HG02759 (cell line): ENCODE results near the gene HSD17B2.
"Not testable (repeated sequence)": the region's sequence is repeated elsewhere in the genome, so short reads cannot be mapped to it uniquely, and the experiment has no call there.

Experiments used
- ATAC-seq: cut with Tn5 transposase; IDR thresholded peaks from one replicate; pipeline ENCODE4 v1.9.1; 2021; ENCODE audit warnings: mild to moderate bottlenecking, moderate library complexity; ENCODE audit not compliant: unreplicated experiment

HSD17B2 gene, protein sequence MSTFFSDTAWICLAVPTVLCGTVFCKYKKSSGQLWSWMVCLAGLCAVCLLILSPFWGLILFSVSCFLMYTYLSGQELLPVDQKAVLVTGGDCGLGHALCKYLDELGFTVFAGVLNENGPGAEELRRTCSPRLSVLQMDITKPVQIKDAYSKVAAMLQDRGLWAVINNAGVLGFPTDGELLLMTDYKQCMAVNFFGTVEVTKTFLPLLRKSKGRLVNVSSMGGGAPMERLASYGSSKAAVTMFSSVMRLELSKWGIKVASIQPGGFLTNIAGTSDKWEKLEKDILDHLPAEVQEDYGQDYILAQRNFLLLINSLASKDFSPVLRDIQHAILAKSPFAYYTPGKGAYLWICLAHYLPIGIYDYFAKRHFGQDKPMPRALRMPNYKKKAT

DNA sequence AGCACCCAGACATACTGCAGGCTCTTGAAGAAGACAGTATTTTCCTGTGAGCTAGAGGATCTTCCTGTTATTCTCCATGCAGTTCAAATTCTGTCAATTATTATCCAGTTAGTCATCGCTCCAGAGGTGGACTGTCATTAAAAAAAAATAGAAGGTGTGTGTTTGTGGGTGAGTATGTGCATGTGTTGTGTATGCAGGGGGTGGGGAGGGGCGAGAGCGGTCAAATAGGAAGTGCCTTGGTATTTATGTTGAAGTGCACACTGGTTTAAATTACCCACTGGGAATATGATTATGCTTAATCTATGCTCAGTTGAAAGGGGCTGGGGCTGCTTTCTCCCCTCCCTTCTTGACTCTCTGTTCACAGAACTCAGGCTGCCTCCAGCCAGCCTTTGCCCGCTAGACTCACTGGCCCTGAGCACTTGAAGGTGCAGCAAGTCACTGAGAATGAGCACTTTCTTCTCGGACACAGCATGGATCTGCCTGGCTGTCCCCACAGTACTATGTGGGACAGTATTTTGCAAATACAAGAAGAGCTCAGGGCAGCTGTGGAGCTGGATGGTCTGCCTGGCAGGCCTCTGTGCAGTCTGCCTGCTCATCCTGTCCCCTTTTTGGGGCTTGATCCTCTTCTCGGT, at the start of gene HSD17B2:
HSD17B2 (plus strand) TSS at position 273 of the 632 bp plus-strand sequence; CDS start at position 445, 172 bp downstream.
- no peak for ATAC-seq

DNA sequence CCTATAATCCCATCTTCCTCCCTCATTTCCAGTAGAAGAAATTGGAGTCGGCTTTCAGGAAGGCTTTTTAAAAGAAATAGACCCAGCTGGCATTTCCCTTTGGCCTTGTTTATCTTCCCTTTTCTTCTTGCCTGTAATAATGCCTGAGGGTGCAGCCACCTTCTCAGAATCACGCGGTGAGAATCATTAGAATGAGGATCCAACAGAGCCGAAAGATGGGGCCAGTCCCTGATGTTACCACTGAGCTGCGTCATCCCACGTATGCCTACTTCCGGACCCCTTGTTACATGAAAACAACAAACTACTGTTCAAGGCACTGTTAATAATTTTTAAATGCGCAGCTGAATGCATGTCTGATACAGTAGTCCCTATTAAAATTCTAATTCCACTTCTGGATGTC, 47.9 kb upstream of the HSD17B2 start:
- no peak for ATAC-seq

DNA sequence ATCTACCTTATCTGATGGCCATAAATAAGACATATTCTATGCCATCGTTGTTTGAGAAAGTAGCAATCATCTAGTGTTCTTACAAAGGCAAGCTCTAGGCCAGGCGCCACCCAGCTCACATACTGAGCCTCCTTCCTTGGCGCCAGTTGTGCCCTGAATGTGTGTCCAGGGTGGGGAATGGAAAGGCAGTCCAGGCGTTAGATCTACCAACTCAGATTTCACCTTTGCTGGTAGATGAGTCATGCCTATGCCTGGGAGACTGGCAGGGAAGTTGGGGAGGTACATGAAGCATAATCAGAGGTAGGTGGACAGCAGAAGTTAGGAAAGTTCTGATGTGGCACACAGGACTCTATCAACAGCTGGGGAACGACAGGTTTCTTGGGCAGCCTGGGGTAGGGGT, 47.3 kb upstream of the HSD17B2 start:
- no peak for ATAC-seq

DNA sequence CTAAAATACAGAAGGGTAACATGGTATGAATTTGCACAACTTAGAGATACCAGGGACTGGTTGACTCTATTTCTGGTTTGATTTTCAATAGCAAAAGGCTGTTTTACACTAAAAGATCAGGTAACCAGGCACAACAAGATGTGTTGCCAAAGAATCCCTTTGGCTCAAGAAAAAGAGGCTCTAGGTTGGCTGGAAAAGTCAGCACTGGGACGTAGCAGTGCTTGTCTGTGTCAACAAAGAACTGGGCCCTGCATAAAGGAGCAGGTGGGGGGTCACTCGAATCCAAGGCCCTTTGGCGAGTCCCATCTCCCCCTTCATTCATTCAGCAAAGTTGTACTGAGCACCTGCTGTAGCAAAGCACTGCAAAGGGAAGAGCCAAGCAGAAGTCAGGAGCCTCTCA, 42.2 kb upstream of the HSD17B2 start:
- ATAC-seq: no peak

DNA sequence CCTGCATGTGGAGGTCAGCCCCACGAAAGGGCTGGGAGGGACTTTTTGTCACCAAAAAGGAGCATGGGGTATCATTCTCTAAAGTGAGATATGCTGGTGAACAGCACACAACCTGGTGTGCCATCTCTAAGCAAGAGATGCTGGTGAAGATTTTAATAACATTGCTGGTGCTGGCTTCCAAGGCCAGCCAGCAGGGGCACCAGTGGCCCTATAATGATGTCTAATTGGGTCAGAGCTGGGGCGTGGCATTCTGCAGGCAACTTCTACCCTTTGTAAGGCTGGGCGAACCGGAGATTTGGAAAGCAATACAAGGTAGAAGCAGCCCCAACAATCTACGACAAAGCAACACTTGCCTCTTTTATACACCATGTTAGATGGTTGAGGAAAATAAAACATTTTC, 40.6 kb upstream of the HSD17B2 start:
- no peak for ATAC-seq

DNA sequence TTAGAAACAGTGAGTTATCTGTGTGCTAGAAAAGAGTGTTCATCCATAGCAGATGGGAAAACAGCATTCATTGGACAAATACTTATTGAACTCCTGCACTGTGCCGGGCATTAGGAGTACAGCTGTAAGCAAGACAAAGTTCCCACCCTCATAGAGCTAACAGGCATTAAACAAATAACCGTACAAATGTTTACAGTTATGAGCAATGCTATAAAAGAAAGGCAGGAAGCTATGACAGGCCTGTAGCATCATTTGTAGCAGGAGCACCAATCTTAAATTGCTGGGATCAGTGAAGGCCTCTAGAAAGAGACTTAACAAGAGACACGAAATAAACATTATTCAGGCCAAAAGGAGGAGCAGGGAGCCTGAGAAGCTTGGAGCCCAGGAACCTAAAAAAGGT, 39.4 kb upstream of the HSD17B2 start:
- no peak for ATAC-seq

DNA sequence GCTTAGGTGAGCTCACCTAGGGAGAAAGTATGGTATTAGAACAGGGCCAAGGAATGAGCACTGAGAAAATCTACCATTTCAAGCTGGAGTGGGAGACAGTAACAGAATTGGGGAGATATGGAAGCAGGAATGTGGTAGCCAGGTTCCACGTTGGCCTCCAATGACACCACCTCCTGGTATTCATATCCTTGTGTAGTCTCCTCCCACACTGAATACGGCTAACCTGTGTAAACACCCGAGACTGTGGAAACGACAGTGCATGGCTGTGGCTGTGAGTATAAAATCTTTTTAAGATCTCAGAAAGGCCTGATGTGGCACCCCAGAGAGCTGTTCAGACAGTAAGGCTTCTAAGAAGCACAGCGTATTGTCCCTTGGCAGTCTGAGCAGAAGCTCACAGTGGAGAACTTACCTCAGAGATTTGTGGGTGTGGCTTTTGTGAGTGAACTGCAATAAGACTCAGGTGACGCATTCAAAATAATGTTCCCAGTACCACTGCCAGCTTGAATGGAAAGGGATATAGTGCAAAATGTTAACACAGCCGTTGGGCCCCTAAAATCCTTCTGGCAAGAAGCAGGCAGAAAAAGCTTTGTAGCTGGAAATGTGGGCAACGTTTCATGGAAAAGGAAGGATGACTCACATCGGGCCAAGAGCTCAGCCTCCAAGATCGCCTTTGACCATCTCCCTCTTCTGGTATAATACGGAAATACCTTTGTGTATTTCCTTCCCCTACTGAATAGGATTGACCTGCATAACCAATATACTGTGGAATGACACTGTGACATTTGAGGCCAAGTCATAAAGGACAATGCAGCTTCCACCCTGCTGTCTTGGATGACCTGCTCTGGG, 38.2 kb upstream of the HSD17B2 start:
- ATAC-seq: no peak

DNA sequence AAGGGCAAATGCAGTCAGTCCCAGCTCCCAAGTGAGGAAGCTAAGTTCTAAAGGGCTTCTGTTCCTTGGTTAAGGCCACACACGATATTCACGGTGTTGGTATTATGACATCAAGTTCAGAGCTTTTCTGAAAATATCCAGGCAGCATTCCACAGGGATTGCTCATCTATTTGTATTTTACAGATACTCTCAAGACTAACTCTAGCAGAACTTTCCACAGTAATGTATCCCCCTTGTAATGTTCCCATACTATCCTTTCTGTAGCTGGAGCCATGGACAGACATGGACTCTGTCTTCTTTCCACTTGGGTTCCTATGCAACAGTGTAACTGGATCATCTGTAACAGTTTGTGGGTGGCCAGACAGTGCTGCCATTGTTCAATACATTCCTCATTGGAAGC, 37.3 kb upstream of the HSD17B2 start:
- no peak for ATAC-seq

DNA sequence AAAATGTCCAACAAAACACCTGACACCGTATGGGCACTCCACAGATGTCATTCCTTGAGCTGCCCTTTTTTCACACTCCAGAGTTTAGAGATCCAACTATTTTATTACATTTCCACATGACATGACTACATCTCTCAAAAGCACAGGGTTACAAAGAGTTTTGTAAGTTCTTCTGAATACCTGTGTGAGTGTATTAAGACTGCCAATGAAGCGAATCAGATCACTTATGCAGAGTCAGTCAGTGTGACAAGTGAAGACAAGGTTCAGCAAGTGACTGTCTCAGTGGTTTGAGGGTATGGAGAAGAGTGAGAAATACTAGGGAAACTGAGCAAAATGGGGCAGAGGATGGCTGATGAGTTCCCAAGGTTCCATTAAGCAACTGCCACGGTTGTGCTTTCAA, 32.2 kb upstream of the HSD17B2 start:
- no peak for ATAC-seq

DNA sequence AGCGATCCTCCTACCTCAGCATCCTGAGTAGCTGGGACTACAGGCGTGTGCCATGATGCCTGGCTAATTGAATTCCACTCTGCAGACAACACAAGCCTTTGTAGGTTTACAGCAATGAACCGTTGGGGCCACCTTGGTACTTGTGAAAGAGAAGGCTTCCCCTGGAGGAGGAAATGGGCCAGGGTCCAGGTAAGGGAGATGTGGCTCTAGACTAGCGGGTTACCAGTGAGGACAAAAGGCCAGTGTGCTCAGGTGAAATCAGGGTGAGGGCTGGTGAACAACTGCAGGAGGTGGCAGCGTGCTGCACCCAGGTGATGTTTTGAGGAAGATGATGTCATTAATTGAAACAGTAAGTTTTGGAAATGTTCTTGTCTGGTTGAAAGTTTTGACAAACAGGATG, 30.5 kb upstream of the HSD17B2 start:
- ATAC-seq: no peak

DNA sequence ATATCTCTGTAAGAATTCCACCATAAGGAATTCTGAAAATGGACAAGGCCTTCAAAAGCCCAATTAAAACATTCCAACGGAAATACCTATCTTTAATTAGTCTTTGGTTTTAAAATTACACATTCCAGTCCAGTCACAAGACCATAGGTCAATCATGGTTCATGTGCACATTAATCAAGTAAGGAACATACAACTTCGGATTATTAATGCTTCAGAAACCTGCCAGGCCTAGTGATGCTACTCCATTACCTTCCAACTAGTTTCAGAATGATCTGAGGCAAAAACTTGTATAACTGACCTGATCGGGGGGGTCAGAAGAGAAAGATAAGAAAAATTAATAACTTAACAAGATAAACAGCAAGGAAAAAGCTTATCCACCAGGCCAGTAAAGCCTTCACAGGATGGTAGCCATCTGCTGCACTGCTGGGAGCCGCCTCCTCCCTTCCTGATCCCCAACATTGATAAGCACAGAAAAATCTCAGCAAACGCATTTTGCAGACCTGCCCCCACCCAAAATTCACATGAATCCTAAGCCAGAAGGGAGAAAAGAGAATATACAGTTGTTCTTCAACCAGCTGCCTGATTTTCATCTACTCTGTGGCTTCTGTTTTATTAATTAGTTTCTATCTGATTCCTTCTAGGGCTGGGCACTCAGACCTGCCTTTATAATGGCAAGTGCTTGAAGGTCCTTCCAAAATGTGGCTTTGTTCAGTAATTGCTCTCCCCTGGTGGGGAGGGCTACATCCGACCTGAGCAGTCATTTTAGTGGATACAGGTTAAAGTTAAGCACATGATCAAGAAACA, 29.8 kb upstream of the HSD17B2 start:
- no peak for ATAC-seq

DNA sequence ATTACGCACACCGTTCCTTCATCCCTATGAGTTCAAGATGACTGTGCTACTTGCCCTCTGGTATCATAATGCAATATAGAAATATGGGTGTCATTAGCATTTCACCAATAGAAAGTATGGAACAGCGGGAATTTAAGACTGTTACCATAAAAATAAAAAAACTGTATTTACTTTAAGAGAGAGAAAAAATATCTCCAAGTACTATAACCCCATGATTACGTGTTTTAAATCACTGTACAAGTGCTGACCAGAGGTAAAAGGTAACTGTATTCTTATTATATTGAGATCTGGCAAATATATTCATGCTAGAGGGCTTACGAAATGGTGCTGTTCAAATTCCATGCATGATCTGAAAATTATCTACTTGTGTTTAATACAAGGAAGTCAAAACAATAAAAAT, 29.0 kb upstream of the HSD17B2 start:
- no peak for ATAC-seq

DNA sequence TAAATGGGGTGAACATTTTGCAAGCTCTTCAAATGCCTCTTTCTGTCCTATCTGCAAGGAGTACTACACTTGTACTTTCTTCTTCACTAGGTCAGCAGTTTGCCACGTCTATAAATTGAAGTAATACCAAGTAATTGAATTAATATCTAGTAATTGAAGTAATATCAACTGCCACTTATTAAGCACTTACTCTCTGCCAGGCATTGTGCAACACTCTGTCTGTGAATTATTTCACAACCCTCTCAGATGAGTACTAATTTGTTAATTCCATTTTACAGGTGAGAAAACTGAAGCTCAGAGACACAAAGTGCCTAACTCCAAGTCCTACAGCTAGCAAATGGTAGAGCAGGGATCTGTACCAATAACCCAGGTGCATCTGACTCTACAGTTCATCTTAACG, 27.9 kb upstream of the HSD17B2 start:
- ATAC-seq: no peak

DNA sequence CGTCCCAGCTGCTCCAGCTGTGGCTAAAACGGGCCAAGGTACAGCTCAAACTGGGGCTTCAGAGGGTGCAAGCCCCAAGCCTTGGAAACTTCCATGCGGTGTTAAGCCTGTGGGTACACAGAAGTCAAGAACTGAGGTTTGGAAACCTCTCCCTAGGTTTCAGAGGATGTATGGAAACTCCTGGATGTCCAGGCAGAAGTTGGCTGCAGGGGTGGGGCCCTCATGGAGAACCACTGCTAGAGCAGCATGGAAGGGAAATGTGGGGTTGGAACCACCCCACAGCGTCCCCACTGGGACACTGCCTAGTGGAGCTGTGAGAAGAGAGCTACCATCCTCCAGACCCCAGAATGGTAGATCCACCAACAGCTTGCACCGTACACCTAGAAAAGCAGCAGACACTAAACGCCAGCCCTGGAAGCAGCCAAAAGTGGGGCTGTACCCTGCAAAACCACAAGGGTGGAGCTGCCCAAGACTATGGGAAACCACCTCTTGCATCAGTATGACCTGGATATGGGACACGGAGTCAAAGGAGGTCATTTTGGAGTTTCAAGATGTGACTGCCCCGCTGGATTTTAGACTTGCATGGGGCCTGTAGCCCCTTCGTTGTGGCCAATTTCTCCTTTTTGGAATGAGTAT, 26.0 kb upstream of the HSD17B2 start:
- no peak for ATAC-seq

DNA sequence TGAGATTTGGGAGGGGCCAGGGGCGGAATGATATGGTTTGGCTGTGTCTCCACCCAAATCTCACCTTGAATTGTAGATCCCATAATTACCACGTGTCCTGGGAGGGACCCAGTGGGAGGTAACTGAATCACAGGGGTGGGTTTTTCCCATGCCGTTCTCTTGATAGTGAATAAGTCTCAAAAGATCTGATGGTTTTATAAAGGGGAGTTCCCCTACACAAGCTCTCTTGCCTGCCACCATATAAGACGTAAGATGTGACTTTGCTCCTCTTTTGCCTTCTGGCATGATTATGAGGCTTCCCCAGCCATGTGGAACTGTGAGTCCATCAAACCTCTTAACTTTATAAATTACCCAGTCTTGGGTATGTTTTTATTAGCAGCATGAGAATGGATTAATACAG, 25.3 kb upstream of the HSD17B2 start:
- ATAC-seq: not testable (repeated sequence)

DNA sequence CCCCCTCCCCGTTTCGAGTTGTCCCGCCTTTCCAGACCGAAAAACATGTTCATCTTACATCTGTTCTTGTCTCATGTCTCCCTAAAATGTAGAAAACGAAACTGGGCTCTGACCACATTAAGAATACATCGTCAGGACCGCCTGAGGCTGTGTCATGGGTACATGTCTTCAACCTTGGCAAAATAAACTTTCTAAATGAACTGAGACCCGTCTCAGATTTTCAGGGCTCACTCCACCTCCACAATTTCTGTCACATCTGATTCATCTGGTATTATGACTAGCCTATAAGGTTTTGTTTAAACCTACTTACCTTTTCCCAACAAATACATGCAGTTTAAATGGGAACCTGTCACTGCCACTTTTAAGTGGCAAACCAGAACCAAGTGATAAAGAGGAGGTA, 24.4 kb upstream of the HSD17B2 start:
- ATAC-seq: no peak

DNA sequence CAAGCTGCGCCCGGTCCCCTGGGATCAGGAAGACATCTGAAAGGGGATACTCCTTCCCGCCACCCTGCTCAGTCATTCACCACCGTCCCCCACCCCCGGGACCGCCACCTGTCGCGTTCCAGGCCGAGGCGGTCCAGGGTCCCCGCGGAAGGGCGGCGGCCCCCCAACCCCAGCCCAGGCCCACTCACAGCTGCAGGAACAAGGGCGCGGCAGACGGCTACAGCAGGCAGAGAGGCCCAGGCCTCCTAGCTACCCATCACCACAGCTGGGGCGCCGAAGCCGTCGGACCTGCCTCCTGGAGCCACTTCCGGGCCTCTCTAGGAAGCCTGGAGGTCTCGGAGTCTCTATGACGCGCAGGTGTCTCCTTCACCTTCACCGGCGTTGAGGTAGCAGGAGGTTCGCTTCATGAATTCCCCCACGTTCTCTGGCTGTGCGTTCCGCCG, 23.8 kb upstream of the HSD17B2 start, which contains the start of gene SDR42E1:
SDR42E1 (minus strand) TSS at position 272 of the 443 bp plus-strand sequence. CDS start 10,612 bp downstream, outside the sequence.
- peak; percentile 98 for ATAC-seq

DNA sequence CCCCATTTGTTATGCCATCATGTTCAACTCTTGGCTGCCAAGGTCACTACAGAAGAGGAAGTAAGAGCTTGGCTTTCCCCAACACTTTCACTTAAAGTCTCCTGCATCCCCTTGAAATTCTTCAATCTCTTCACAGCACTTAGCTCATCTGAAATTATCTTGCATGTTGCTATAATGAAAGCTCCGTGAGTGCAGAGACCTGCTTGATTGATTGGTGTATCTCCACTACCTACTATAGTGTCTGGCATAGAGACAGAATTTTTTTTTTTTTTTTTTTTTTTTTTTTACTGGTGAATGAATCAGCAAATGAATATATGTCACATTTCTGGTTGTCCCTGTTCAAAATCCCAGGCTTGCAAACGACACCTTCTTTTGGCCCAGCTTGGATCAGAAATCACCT, 21.9 kb upstream of the HSD17B2 start:
- ATAC-seq: no peak

DNA sequence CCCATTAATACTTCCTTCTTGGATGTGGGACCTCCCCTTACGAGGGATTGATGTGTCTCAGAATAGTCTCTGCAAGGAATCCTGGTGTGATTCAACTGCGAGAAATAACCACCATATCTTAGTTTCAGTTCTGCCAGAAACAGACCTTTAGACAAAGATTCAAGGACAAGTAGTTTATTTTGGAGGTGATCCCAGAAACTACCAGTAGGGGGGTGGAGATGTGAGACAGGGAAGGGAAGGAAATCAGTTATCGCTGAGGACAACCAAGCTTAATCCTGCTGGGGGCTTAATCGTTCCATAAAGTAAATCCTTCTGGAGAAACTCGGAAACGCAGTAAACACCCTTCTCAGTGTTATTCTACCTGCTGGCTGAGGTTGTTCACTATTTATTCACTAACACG, 18.8 kb upstream of the HSD17B2 start:
- ATAC-seq: no peak

DNA sequence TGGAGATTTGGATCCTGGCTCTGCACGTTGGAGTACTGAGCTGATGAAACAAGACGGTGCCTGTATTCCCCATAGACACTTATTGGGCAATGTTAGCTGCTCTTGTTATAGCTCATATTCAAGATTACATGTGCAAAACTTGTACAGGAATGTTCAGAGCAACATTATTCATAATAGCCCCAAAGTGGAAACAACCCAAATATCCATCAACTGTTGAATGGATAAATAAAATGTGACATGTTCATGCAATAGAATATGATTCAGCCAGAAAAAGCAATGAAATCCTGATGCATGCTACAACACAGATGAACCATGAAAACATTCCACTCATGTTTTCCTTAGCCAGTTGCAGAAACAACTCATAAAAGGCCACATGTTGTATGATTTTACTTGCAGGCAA, 18.1 kb upstream of the HSD17B2 start:
- no peak for ATAC-seq
